Vagina (tissue), 2 donors: Measurements from ENCODE around the gene NPY4R. TPM values are rescaled to one million over a fixed set of nuclear protein-coding genes. Genes with fewer than 3 reads are reported as not detected.
"Not testable (repeated sequence)": the region's sequence is repeated elsewhere in the genome, so short reads cannot be mapped to it uniquely, and the experiment has no call there.

Source experiments
- DNase-seq, 2 donors: peaks; one replicate each; pipeline ENCODE4 v3.0.0-alpha.2; 2017; ENCODE audit errors: extremely low spot score in 2 of 2
- H3K27ac ChIP-seq: fragments of 200-600 bp; sonication (generic); one replicate; pipeline ENCODE4 v1.5.1; 2019
- H3K27me3 ChIP-seq: fragments of 200-600 bp; sonication (generic); one replicate; pipeline ENCODE4 v1.5.1; 2019
- H3K36me3 ChIP-seq, 2 donors: fragments of 200-600 bp; sonication (generic); one replicate each; pipeline ENCODE4 v1.5.1; 2017 to 2019
- H3K4me1 ChIP-seq: fragments of 200-600 bp; sonication (generic); one replicate; pipeline ENCODE4 v1.5.1; 2019
- H3K4me3 ChIP-seq, 2 donors: fragments of 200-600 bp; sonication (generic); 1 replicate in 1 of 2; 2 replicates in 1 of 2; pipeline ENCODE4 v1.5.1; 2016 to 2019
- H3K9me3 ChIP-seq: fragments of 200-600 bp; sonication (generic); one replicate; pipeline ENCODE4 v1.5.1; 2019
- intact Hi-C: fragments of 100-400 bp; cut with DNase I; formaldehyde crosslinking; loops from one replicate; pipeline ENCODE4 v1.15.1; 2023
- total RNA-seq: library from RNA; depleted of rRNA; stranded (reverse); fragments of >200 nt; gene quantifications from one replicate; pipeline ENCODE4 v1.2.3, GENCODE V29; 2016

Gene NPY4R
- total RNA-seq, 1 donor from 2014 or later: 0.49 TPM

DNA sequence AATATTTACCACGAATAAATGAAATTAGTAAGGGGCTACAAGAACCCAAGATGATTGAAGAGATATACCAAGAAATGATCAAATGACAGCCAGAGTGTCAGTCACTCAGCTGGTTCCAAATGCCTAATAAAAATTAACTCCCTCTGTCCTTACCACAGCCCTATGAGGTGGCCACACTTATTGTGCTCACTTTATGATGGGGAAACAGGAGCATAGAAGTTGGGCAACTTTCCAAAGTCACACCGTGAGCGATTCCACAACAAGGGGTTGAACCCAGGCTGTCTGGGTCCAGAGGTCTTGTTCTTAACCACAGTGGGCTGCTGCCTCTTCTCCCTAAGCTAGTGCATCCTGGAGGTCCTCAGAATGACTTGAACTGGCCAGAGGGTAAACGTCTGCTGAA, 31.6 kb upstream of the NPY4R start:
- DNase-seq, H3K27me3 ChIP-seq, H3K9me3 ChIP-seq, H3K4me3 ChIP-seq, H3K27ac ChIP-seq, H3K36me3 ChIP-seq, intact Hi-C loops, H3K4me1 ChIP-seq: not testable (repeated sequence)

DNA sequence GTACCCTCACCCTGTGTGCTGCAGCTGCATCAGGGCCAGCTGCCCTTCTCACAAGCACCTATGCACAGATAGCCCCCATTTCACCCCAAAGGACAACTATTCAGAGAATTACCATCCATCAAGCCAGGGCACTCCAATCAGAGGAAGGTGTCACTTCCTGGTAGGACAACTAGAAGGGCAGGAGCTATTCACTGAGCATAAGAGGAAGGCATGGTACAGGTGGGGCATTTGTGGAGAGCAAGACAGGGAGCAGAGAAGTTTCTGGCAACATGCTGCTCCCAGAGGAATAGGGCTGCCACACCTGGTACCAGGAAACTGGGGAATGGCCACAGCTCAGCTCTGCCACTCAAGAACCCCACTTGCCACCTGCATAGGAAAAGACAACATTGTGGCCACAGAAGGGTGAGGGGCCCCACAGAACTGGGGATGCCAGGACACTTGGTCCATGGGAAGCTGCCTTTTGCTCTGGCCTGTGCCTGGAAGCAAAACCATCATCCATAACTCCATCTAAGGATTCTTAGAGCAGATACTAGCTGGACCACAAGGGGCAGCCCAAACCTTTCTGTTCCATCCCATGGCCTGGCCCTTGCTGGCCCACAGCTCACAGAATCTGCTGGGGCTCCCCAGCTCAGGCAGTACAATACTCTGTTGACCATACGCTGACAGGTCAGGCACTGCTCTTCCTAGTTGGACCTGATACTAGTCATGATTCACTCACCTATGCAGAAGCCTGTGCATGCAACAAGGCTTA, 25.8 kb upstream of the NPY4R start:
- H3K27ac ChIP-seq, DNase-seq, H3K36me3 ChIP-seq, H3K9me3 ChIP-seq, intact Hi-C loops, H3K4me1 ChIP-seq, H3K27me3 ChIP-seq, H3K4me3 ChIP-seq: not testable (repeated sequence)

DNA sequence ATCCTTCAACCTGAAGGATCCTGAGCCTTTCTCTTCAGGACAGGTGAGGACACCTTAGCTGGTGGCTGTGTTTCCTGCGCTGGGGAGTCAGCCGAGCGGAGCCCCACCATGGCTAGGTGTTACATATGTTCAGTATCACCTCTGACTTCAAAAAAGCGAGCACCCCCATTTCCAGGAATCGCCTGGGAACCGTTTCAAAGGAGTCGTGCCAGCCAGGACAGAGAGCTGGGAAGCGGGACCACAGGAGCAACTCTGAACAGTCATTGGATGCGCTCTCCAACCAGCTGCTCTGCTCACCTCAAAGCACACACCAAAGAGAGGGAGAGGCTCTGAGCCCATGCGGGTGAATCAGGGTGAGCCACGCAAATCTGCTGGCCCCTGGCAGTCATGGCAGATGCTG, 24.5 kb upstream of the NPY4R start:
- intact Hi-C loops, H3K9me3 ChIP-seq, H3K4me3 ChIP-seq, H3K36me3 ChIP-seq, H3K4me1 ChIP-seq, H3K27me3 ChIP-seq, H3K27ac ChIP-seq: not testable (repeated sequence)
- peak in 1 of 2 donors; percentile 0 for DNase-seq

DNA sequence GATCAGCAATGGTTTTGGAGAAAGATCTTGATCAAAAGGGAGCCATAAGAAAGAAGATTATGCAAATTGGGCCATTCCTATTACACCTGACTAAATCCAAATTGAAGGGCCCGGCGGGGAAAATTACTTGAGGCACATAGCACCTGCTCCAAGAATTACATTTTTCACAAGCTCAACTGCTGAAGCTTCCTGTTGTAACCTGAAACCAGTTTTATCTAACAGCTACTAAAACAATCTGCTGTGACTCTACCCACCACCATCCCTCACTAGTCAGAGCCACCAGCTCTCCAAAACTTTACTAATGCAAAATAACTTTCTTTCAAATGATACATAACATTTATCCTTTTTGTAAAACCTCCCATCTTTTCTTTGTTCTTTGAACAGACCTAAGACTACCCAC, 20.7 kb upstream of the NPY4R start:
- H3K27me3 ChIP-seq, H3K9me3 ChIP-seq, H3K27ac ChIP-seq, intact Hi-C loops, H3K4me1 ChIP-seq, DNase-seq, H3K4me3 ChIP-seq, H3K36me3 ChIP-seq: not testable (repeated sequence)

DNA sequence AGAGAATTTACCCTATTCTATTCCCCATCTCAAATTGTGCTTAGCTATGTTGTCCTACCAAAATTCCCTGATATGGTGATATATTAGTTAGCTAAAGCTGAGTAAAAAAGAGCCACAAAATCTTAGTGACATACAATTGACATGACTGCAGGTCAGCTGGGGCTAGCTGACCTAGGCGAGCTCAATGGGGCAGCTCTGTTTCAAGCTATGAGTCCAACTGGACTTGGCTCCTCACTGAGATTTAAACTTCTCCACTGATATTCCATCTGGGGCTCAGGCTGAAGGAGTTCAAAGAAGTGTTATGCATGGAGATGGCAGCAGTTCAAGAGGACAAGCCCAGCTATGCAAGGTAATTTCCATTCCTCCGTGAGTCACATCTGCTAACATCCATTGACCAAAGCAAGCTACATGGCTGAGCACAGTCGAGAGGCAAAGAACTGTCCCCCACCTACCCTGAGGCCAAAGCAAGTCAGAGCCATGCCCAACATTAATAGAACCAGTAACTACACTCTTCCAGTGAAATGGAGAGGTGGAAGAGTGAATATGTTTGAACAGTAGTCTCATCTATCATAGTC, 9.1 kb upstream of the NPY4R start:
- H3K27me3 ChIP-seq, H3K36me3 ChIP-seq, intact Hi-C loops, H3K27ac ChIP-seq, H3K9me3 ChIP-seq, H3K4me1 ChIP-seq, H3K4me3 ChIP-seq: not testable (repeated sequence)
- peak; percentile 3 to 9 for DNase-seq

DNA sequence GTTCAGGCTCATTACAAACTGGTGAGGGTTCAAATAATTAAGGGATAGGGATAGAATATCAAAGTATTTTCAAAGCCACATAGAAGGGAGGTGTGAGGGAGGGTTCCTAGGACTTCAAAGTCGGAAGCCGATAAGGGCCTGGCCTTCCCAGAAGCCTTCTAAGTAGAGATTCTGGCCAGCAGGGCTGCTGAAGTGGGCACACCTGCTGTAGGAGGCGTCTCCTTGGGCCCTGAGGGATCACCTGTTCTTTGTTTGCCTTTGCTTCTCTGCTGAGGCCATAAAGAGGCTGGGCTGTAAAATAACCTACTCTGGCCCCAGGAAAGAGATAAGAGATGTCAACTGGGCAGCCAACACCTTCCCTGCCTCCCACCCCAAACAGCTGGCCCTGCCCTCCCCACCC, 8.0 kb upstream of the NPY4R start:
- H3K27ac ChIP-seq, intact Hi-C loops, DNase-seq: not testable (repeated sequence)

DNA sequence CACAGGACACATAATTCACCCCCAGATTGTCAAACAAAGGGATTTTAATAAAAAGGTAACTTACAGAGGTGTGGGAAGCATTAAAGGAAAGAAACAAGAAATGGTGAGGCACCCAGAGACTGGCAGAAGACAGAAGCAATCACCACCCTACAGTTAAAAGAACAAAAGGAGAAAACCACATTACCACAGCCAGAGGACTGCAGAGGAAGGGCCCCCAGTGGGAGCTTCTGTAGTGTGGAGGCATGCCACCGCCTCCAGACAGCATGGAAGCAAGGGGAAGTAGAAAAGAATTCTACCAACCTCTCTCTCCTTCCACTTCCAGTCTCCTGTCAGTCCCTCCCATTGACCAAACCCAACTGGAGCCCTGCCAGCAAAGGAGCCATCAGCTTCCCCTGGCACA, 4.4 kb upstream of the NPY4R start:
- H3K27me3 ChIP-seq, H3K27ac ChIP-seq, H3K9me3 ChIP-seq, DNase-seq, intact Hi-C loops, H3K4me1 ChIP-seq, H3K4me3 ChIP-seq, H3K36me3 ChIP-seq: not testable (repeated sequence)

More for the DNA sequence above, 8.0 kb upstream of the NPY4R start:
- not testable (repeated sequence) for H3K27me3 ChIP-seq, H3K9me3 ChIP-seq, H3K4me1 ChIP-seq, H3K36me3 ChIP-seq, H3K4me3 ChIP-seq

DNA sequence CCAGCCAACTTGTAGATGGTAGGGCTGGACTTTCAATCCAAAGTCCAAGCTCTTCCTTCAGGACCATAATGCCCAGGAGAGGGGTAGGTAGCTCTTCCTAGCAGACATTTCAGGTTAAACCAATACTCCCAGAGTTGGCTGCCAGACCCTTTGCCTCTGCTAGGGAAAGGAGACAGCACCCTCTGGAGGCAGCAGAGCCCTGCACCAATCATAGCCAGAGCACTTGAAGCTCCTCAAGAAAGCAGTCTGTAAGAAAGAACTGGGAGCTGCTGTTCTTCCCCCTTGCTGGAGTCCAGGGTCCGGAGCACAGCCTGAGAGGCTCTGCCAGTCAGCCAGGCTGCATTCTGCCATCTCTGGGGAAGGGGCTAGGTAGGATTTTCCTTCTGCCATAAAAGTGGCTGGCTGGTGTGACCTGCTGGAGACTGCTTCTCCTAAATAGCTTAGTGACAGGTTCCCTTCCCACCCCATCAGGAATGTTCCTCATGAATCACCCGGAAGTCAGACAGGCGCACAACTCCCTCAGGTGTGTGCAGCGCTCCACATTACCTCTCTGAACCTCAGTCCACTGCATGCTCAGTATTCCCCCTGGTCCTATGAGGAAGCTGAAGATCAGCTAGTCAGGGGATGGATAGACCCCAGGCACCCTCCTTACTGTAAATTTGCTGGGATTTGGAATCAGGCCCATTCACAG, 2.5 kb upstream of the NPY4R start:
- H3K27me3 ChIP-seq, intact Hi-C loops, H3K36me3 ChIP-seq, H3K4me1 ChIP-seq, H3K9me3 ChIP-seq, H3K4me3 ChIP-seq, DNase-seq, H3K27ac ChIP-seq: not testable (repeated sequence)

DNA sequence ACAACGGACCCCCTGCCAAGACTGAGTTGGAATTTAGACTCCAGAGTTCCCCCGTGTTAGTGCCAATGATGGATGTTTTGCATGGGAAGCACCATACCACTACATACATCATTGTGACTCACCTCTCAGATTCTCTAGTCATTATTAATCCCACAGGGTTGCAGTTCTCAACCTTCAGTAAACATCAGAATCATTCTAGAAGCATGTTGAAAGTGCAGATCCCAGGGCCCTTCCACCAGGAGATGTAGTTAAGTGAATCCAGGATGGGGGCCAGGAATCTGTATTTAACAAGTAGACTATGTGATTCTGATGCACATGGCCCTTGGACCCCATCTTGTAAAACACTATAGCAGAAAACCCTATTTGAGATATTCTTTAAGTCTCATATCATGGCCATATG, 2.1 kb downstream of the NPY4R start:
- H3K4me3 ChIP-seq, H3K27me3 ChIP-seq, intact Hi-C loops, H3K27ac ChIP-seq, H3K36me3 ChIP-seq, H3K9me3 ChIP-seq, DNase-seq, H3K4me1 ChIP-seq: not testable (repeated sequence)

DNA sequence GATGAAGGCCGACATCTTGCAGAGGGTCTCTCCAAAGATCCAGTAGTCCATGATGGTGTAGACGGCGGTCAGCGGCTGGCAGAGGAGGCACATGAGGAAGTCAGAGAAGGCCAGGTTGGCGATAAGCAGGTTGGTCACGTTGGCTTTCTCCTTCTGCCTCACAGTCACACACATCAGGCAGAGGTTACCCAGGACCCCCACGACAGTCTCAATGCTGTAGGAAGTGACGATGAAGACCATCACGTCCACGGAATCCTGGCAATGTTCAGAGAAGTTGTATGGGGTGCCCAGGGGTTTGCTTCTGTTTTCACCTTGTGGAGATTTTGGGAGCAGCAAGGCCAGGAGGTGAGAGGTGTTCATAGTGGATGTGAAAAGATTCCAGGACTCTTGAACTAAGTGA, 3.5 kb downstream of the NPY4R start:
- H3K36me3 ChIP-seq, H3K27ac ChIP-seq, H3K4me3 ChIP-seq, H3K27me3 ChIP-seq, H3K9me3 ChIP-seq, intact Hi-C loops, H3K4me1 ChIP-seq: not testable (repeated sequence)
- peak in 1 of 2 donors; percentile 52 for DNase-seq

DNA sequence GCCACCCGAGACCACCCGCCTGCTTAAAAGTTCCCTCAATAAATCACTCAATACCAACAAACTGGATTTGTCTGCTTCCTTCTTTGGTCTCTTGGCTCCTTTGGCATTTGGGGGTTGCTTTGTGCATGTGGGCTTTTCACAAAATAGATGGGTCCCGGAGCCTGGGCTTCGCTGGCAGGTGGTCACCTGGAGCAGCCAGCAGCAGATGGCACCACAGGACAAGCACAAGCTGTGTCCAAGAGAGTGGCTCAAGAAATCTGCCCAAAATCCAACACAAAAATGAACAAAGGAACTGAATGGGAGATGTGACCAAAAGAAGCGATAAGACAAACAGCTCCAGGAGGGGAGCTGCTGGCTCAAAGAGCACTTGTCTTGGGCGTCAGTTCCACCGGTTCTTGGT, 6.2 kb downstream of the NPY4R start:
- intact Hi-C loops, H3K9me3 ChIP-seq, H3K4me1 ChIP-seq, H3K36me3 ChIP-seq, H3K27ac ChIP-seq, H3K27me3 ChIP-seq, DNase-seq, H3K4me3 ChIP-seq: not testable (repeated sequence)

DNA sequence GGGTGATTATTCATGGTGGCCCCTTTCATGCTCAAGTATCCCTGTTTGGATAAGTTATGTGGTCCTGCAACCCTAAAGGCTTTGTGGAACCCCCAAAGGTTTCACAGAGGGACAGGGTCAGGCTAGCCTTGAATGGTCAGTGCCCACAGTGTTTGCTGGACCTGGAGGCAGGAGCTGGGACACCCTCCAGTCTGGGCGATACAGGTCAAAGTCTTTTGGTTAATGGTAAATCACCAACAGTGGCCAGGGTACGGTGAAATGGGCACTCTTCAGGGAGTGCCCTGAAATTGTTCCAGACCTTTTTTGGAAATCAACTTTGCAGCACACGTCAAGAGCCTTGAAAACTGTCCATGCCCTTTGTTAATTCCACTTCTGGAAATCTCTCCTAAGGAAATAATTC, 8.7 kb downstream of the NPY4R start:
- H3K4me3 ChIP-seq, H3K27me3 ChIP-seq, H3K4me1 ChIP-seq, H3K27ac ChIP-seq, H3K9me3 ChIP-seq, intact Hi-C loops, H3K36me3 ChIP-seq, DNase-seq: not testable (repeated sequence)

DNA sequence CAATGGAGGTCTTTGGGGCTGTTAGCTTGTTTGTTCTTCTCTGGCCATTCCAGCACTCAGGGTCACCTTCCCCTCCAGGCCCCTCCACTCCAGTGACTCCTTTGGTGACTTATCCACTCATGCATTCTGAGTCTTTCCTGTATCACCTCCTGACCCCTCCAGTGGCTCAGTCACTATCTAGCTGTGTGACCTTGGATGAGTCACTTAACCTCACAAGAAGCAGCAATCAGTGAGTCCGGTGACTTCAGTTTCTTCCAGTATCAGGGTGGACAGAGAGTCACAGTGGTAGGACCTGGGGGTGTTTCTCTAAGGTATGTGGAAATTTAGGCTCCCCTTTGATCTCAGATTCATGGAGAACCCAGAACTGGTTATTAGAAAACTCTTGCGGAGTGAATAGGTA, 9.8 kb downstream of the NPY4R start:
- H3K9me3 ChIP-seq, H3K4me1 ChIP-seq, H3K27me3 ChIP-seq, DNase-seq, H3K27ac ChIP-seq, H3K4me3 ChIP-seq, H3K36me3 ChIP-seq, intact Hi-C loops: not testable (repeated sequence)

DNA sequence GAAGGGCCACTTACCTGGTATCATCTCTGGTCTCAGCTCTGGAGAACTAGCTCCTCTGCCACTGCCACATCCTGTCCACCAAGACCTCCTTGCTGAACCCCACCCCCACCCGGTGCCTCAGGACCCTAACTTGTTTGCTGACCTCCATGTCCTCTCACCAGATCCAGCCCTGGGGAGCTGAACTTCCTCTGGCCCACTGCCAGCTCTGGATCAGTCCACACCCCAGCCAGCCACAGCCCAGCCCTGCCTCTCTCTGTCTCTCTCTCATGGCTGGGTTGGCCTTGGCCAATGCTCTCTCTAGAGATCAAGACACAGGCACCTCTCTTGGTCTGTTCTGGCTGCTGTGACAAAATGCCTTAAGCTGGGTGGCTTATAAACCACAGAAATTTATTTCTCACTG, 14.4 kb downstream of the NPY4R start:
- H3K4me3 ChIP-seq, H3K9me3 ChIP-seq, H3K36me3 ChIP-seq, H3K4me1 ChIP-seq, H3K27me3 ChIP-seq, DNase-seq, intact Hi-C loops, H3K27ac ChIP-seq: not testable (repeated sequence)
